NCI-H446 treated with DMSO at 0.1 percent for 48 hours (cell line): ENCODE results near the gene USP28.
"Not testable (repeated sequence)": the region's sequence is repeated elsewhere in the genome, so short reads cannot be mapped to it uniquely, and the experiment has no call there.

Experiments used
- DNase-seq: peaks from one replicate; lab custom pipeline; 2025; lab: John Stamatoyannopoulos, UW

USP28 gene

GRCh38 chr11:113838005-113838404 is 37.4 kb downstream of the USP28 start:
- DNase-seq = no peak

- no peak for DNase-seq
Observed at GRCh38 chr11:113835306-113835705, 40.1 kb downstream of the USP28 start.

GRCh38 chr11:113833151-113833550 is 42.2 kb downstream of the USP28 start:
- DNase-seq = no peak

GRCh38 chr11:113831314-113831713 is 44.1 kb downstream of the USP28 start:
- no peak for DNase-seq

GRCh38 chr11:113829751-113830150 is 45.6 kb downstream of the USP28 start:
- no peak for DNase-seq

GRCh38 chr11:113828191-113828590 is 47.2 kb downstream of the USP28 start:
- no peak for DNase-seq

- no peak for DNase-seq
Observed at GRCh38 chr11:113827477-113827876, 47.9 kb downstream of the USP28 start.

GRCh38 chr11:113818426-113818825 is 56.9 kb downstream of the USP28 start:
- no peak for DNase-seq

GRCh38 chr11:113817626-113818025 is 57.7 kb downstream of the USP28 start:
- no peak for DNase-seq

- no peak for DNase-seq
Observed at GRCh38 chr11:113817162-113817561, 58.2 kb downstream of the USP28 start.

GRCh38 chr11:113814181-113814580 is 61.2 kb downstream of the USP28 start:
- no peak for DNase-seq

GRCh38 chr11:113808931-113809330 is 66.4 kb downstream of the USP28 start:
- no peak for DNase-seq

- DNase-seq = no peak
Observed at GRCh38 chr11:113806406-113806805, 69.0 kb downstream of the USP28 start.

- DNase-seq = no peak
Observed at GRCh38 chr11:113805640-113806039, 69.7 kb downstream of the USP28 start.

GRCh38 chr11:113802621-113803020 is 72.8 kb downstream of the USP28 start:
- DNase-seq = no peak

- peak; percentile 18 for DNase-seq
Observed at GRCh38 chr11:113796663-113797259, 78.6 kb downstream of the USP28 start.

- DNase-seq = no peak
Observed at GRCh38 chr11:113789675-113790320, 85.6 kb downstream of the USP28 start.

- DNase-seq = not testable (repeated sequence)
Observed at GRCh38 chr11:113789016-113789415, 86.4 kb downstream of the USP28 start.

GRCh38 chr11:113782134-113782533 is 93.2 kb downstream of the USP28 start:
- DNase-seq = no peak

- no peak for DNase-seq
Observed at GRCh38 chr11:113781682-113782081, 93.7 kb downstream of the USP28 start.

GRCh38 chr11:113779496-113779895 is 95.9 kb downstream of the USP28 start, which contains the start of gene CLDN25:
CLDN25 (plus strand) TSS chr11:113779796; CDS start chr11:113779796, 0 bp downstream.
- no peak for DNase-seq

- peak; percentile 38 for DNase-seq
Observed at GRCh38 chr11:113778111-113778910, 97.1 kb downstream of the USP28 start.

GRCh38 chr11:113774174-113774503 is 101.2 kb downstream of the USP28 start:
- DNase-seq = no peak
